Stimulated activated CD4-positive, alpha-beta T cell treated with anti-CD3 and anti-CD28 coated beads, TNF-alpha, amount 100 ng/mL, for 4 hours (primary cell): ENCODE results near the gene KCNMB3.
"Not testable (repeated sequence)": the region's sequence is repeated elsewhere in the genome, so short reads cannot be mapped to it uniquely, and the experiment has no call there.

Experiments
- DNase-seq, 3 experiments: peaks; one replicate each; pipeline ENCODE4 v3.0.0-alpha.2; 2020; ENCODE audit warnings: low read depth in 3 of 3

KCNMB3 gene

GRCh38 chr3:179264449-179264848 lies 13.5 kb upstream of the KCNMB3 start:
- DNase-seq = no peak

GRCh38 chr3:179263134-179263533 lies 12.2 kb upstream of the KCNMB3 start:
- DNase-seq = no peak

GRCh38 chr3:179260949-179261765 lies 10.2 kb upstream of the KCNMB3 start:
- DNase-seq = peak; percentile 35 to 50 (median 43)

GRCh38 chr3:179259959-179260756 lies 9.2 kb upstream of the KCNMB3 start:
- DNase-seq = not testable (repeated sequence)

- DNase-seq = no peak
Measured at GRCh38 chr3:179258820-179259219, 7.9 kb upstream of the KCNMB3 start.

GRCh38 chr3:179257742-179258141 lies 6.8 kb upstream of the KCNMB3 start:
- not testable (repeated sequence) for DNase-seq

GRCh38 chr3:179256813-179257212 lies 5.9 kb upstream of the KCNMB3 start:
- DNase-seq = no peak

- DNase-seq = no peak
Measured at GRCh38 chr3:179247289-179248015, 3.5 kb downstream of the KCNMB3 start.

- no peak for DNase-seq
Measured at GRCh38 chr3:179244878-179245277, 6.0 kb downstream of the KCNMB3 start.

- DNase-seq = not testable (repeated sequence)
Measured at GRCh38 chr3:179242859-179243258, 8.1 kb downstream of the KCNMB3 start.

- not testable (repeated sequence) for DNase-seq
Measured at GRCh38 chr3:179240299-179240698, 10.6 kb downstream of the KCNMB3 start.

- no peak for DNase-seq
Measured at GRCh38 chr3:179236669-179237301, 14.1 kb downstream of the KCNMB3 start.

GRCh38 chr3:179234199-179234598 lies 16.7 kb downstream of the KCNMB3 start:
- DNase-seq = no peak

GRCh38 chr3:179233043-179233442 lies 17.9 kb downstream of the KCNMB3 start:
- no peak for DNase-seq

- no peak for DNase-seq
Measured at GRCh38 chr3:179229177-179229576, 21.7 kb downstream of the KCNMB3 start.

- DNase-seq = no peak
Measured at GRCh38 chr3:179227349-179227748, 23.6 kb downstream of the KCNMB3 start.

- DNase-seq = no peak
Measured at GRCh38 chr3:179224584-179224983, 26.3 kb downstream of the KCNMB3 start.

- DNase-seq = no peak
Measured at GRCh38 chr3:179223548-179223947, 27.4 kb downstream of the KCNMB3 start.

- not testable (repeated sequence) for DNase-seq
Measured at GRCh38 chr3:179218213-179218612, 32.7 kb downstream of the KCNMB3 start.

- DNase-seq = not testable (repeated sequence)
Measured at GRCh38 chr3:179215550-179215949, 35.4 kb downstream of the KCNMB3 start.

- DNase-seq = no peak
Measured at GRCh38 chr3:179200790-179201189, 50.1 kb downstream of the KCNMB3 start.

- no peak for DNase-seq
Measured at GRCh38 chr3:179196700-179197099, 54.2 kb downstream of the KCNMB3 start.
